CD8-positive, alpha-beta memory T cell (primary cell): Measurements from ENCODE around the gene POLR2C. TPM values are rescaled to one million over a fixed set of nuclear protein-coding genes. Genes with fewer than 3 reads are reported as not detected.
"Not testable (repeated sequence)": the region's sequence is repeated elsewhere in the genome, so short reads cannot be mapped to it uniquely, and the experiment has no call there.

ENCODE experiments used
- CTCF ChIA-PET: fragments of 350-600 bp; sonication (Branson Sonifier 250); formaldehyde crosslinking; loops from one replicate; lab custom pipeline; 2021; ENCODE audit warnings: antibody characterized with exemption; lab: Charles Lee
- POLR2A ChIA-PET: fragments of 350-600 bp; sonication (Branson Sonifier 250); formaldehyde crosslinking; loops from one replicate; lab custom pipeline; 2021; ENCODE audit warnings: antibody characterized with exemption; lab: Charles Lee
- DNase-seq, 5 donors: peaks; one replicate each; pipeline versions ENCODE4 v3.0.0 to v3.0.0-alpha.2; 2020 to 2022; ENCODE audit warnings: mixed read lengths in 1 of 5
- H3K27ac ChIP-seq: one replicate; pipeline ENCODE4 v1.7.0; 2013; ENCODE audit warnings: low read depth, mild to moderate bottlenecking, low read length, moderate library complexity
- H3K27me3 ChIP-seq: 2 replicates; pipeline ENCODE4 v1.7.0; 2013; ENCODE audit warnings: low read length, mild to moderate bottlenecking; ENCODE audit not compliant: insufficient read depth, poor library complexity, severe bottlenecking
- H3K36me3 ChIP-seq: 2 replicates; pipeline ENCODE4 v1.7.0; 2013; ENCODE audit warnings: mild to moderate bottlenecking, low read length, moderate library complexity; ENCODE audit not compliant: insufficient read depth
- H3K4me1 ChIP-seq: 2 replicates; pipeline ENCODE4 v1.7.0; 2013; ENCODE audit warnings: mild to moderate bottlenecking, low read length, moderate library complexity; ENCODE audit not compliant: insufficient read depth
- H3K4me3 ChIP-seq: 2 replicates; pipeline ENCODE4 v1.7.0; 2013; ENCODE audit warnings: mild to moderate bottlenecking, low read length
- H3K9me3 ChIP-seq: 2 replicates; pipeline ENCODE4 v1.7.0; 2013; ENCODE audit warnings: mild to moderate bottlenecking, low read length
- H3K27ac Mint-ChIP-seq, 8 donors: one replicate each; pipeline ENCODE4 v1.8.0; 2020 to 2021; ENCODE audit warnings: mixed read lengths in 8 of 8, mild to moderate bottlenecking in 6 of 8, inconsistent platforms in 3 of 8, moderate library complexity in 3 of 8
- H3K27me3 Mint-ChIP-seq, 2 donors: one replicate each; pipeline ENCODE4 v1.8.0; 2020 to 2021; ENCODE audit warnings: mixed read lengths in 2 of 2, mild to moderate bottlenecking in 1 of 2, moderate library complexity in 1 of 2
- H3K36me3 Mint-ChIP-seq, 3 donors: one replicate each; pipeline ENCODE4 v1.8.0; 2020 to 2021; ENCODE audit warnings: mixed read lengths in 3 of 3, inconsistent platforms in 1 of 3, mild to moderate bottlenecking in 1 of 3
- H3K4me1 Mint-ChIP-seq, 3 donors: one replicate each; pipeline ENCODE4 v1.8.0; 2020 to 2021; ENCODE audit warnings: mixed read lengths in 3 of 3, inconsistent platforms in 1 of 3, mild to moderate bottlenecking in 1 of 3
- H3K4me3 Mint-ChIP-seq, 7 donors: one replicate each; pipeline ENCODE4 v1.8.0; 2020 to 2021; ENCODE audit warnings: mixed read lengths in 7 of 7, mild to moderate bottlenecking in 6 of 7, moderate library complexity in 4 of 7, inconsistent platforms in 2 of 7
- H3K9me3 Mint-ChIP-seq, 5 donors: one replicate each; pipeline ENCODE4 v1.8.0; 2020 to 2022; ENCODE audit warnings: mixed read lengths in 5 of 5, mild to moderate bottlenecking in 3 of 5, moderate library complexity in 2 of 5, inconsistent platforms in 1 of 5
- polyA plus RNA-seq: library from polyadenylated mRNA; unstranded; fragments of 300-500 nt; fragmentation: Illumina TruSeq; gene quantifications from one replicate; pipeline ENCODE4 v1.2.3, GENCODE V29; 2021
- total RNA-seq, 2 experiments: library from RNA; stranded (reverse); gene quantifications; one replicate each; pipeline ENCODE4 v1.2.3, GENCODE V29; 2021

Gene POLR2C
- total and polyA plus RNA-seq, 3 experiments from 2014 or later: 36.1 to 95.0 (median 92.3) TPM

DNA sequence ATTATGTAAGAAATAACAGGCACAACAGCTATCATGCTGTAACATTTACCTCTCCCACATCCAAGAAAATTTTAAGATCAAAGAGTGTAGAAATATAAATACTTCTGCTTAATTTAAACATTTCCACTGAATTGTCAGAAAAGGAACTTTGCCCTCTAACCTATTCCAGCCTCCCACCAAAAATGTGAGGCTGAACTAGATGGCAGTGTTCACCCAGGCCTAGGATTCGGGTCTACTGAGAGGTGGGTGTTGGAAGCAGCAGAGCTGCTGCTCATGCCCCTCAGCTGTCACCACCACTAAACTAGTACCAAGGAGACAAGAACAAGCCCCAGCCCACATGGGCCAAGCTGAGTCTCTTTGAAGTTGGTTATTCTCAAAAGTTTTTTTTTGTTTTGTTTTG lies 26.6 kb upstream of the POLR2C start:
- H3K4me1 Mint-ChIP-seq: peaks cover 0 to 2% (median 0%) of the 10 kb centered on the region in 3 donors
- H3K4me3 ChIP-seq: no peak overlapping the region
- H3K9me3 ChIP-seq: no peaks in the 10 kb centered on the region
- ChIA-PET CTCF (no interaction called here), POLR2A (no interaction called here)
- H3K27me3 ChIP-seq: no peaks in the 10 kb centered on the region
- H3K27ac ChIP-seq: no peak overlapping the region
- peaks cover 32 to 91% (median 40%) of the 10 kb centered on the region in 3 donors for H3K36me3 Mint-ChIP-seq
- no peak overlapping the region for H3K27ac Mint-ChIP-seq
- DNase-seq: no peak
- no peaks in the 10 kb centered on the region for H3K27me3 Mint-ChIP-seq
- H3K9me3 Mint-ChIP-seq: peaks cover 9 to 13% (median 11%) of the 10 kb centered on the region in 5 donors
- no peak overlapping the region for H3K4me3 Mint-ChIP-seq
- H3K36me3 ChIP-seq: peaks cover 33% of the 10 kb centered on the region
- peaks cover 27% of the 10 kb centered on the region for H3K4me1 ChIP-seq

DNA sequence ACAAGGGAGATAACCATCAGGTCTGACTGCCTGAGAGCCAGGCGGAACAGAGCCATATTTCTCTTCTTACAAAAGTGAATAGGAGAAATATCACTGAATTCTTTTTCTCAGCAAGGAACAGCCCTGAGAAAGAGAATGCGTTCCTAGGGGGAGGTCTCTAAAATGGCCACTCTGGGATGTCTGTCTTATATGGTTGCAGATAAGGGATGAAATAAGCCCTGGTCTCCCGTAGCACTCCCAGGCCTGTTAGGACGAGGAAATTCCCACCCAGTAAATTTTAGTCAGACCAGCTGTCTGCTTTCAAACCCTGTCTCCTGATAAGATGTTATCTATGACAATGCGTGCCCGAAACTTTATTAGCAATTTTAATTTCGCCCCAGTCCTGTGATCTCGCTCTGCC lies 22.5 kb upstream of the POLR2C start:
- H3K27ac Mint-ChIP-seq: peak overlapping the region in 1 of 8 donors; percentile 74
- CTCF ChIA-PET: interaction anchor here (1.1 to 4.5 kb wide), 4 partner anchors 10 to 139 kb away, joined by 3 to 18 read pairs (median 6); no protein-coding TSS in a partner anchor
- H3K27ac ChIP-seq, H3K27me3 Mint-ChIP-seq, H3K4me1 ChIP-seq, POLR2A ChIA-PET, H3K9me3 ChIP-seq, H3K4me3 Mint-ChIP-seq, DNase-seq, H3K4me3 ChIP-seq, H3K27me3 ChIP-seq: not testable (repeated sequence)
- H3K36me3 Mint-ChIP-seq: peaks cover 31 to 66% (median 35%) of the 10 kb centered on the region in 3 donors
- H3K36me3 ChIP-seq: peaks cover 16% of the 10 kb centered on the region
- H3K4me1 Mint-ChIP-seq: peaks cover 6 to 15% (median 6%) of the 10 kb centered on the region in 3 donors
- peaks cover 10 to 14% (median 12%) of the 10 kb centered on the region in 5 donors for H3K9me3 Mint-ChIP-seq

GRCh38 chr16:57440551-57440950 lies 21.9 kb upstream of the POLR2C start:
- H3K4me3 ChIP-seq, DNase-seq, POLR2A ChIA-PET, H3K27ac ChIP-seq, H3K27me3 ChIP-seq, H3K4me1 ChIP-seq, H3K27me3 Mint-ChIP-seq, H3K9me3 ChIP-seq, H3K4me3 Mint-ChIP-seq, H3K27ac Mint-ChIP-seq: not testable (repeated sequence)
- peaks cover 31 to 60% (median 33%) of the 10 kb centered on the region in 3 donors for H3K36me3 Mint-ChIP-seq
- peaks cover 10 to 14% (median 12%) of the 10 kb centered on the region in 5 donors for H3K9me3 Mint-ChIP-seq
- H3K36me3 ChIP-seq: peaks cover 16% of the 10 kb centered on the region
- H3K4me1 Mint-ChIP-seq: peaks cover 6 to 19% (median 7%) of the 10 kb centered on the region in 3 donors
- CTCF ChIA-PET: interaction anchor here (2.0 to 4.5 kb wide), 2 partner anchors 20 to 23 kb away, joined by 5 to 18 read pairs; no protein-coding TSS in a partner anchor

- Mint-ChIP-seq H3K36me3 (peaks cover 14 to 33% (median 15%) of the 10 kb centered on the region in 3 donors), H3K4me1 (peaks cover 27 to 47% (median 35%) of the 10 kb centered on the region in 3 donors), H3K4me3 (peak overlapping the region in 2 of 7 donors; percentile 33 to 55), H3K27me3 (no peaks in the 10 kb centered on the region), H3K27ac (peak overlapping the region in 1 of 8 donors; percentile 79), H3K9me3 (peaks cover 9 to 12% (median 9%) of the 10 kb centered on the region in 5 donors)
- no peak overlapping the region for H3K27ac ChIP-seq
- peaks cover 11% of the 10 kb centered on the region for H3K36me3 ChIP-seq
- POLR2A ChIA-PET: no interaction called here
- no peak for DNase-seq
- H3K27me3 ChIP-seq: no peaks in the 10 kb centered on the region
- CTCF ChIA-PET: interaction anchor here (1.0 to 1.3 kb wide), 2 partner anchors 18 to 75 kb away, joined by 3 to 6 read pairs; partner anchors contain the start of gene POLR2C
- no peak overlapping the region for H3K4me3 ChIP-seq
- peaks cover 26% of the 10 kb centered on the region for H3K4me1 ChIP-seq
- H3K9me3 ChIP-seq: no peaks in the 10 kb centered on the region
Observed at GRCh38 chr16:57444711-57445110, 17.8 kb upstream of the POLR2C start.

DNA sequence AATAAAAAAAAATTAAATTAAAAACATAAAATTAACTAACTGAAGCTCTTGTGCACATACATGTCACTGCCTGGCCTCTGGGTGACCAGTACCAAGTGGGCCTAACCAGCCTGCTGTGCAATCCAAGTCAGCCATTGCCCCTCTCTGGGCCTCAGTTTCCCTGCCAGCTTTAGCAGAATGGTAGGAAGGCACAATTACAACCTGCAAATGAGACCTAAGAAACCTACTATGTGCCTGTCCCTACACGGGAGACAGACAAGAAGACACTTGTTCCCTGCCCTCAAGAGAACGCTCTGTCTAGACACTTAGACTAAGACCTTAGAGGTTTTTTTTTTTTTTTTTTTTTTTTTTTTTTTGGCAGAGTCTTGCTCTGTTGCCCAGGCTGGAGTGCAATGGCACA lies 17.0 kb upstream of the POLR2C start:
- DNase-seq: no peak
- Mint-ChIP-seq H3K36me3 (peaks cover 6 to 27% (median 7%) of the 10 kb centered on the region in 3 donors), H3K27me3 (no peaks in the 10 kb centered on the region), H3K4me3 (peak overlapping the region in 5 of 7 donors; percentile 37 to 97 (median 68)), H3K4me1 (peaks cover 28 to 49% (median 37%) of the 10 kb centered on the region in 3 donors), H3K9me3 (peaks cover under 1 to 4% (median 3%) of the 10 kb centered on the region in 5 donors), H3K27ac (peak overlapping the region in 1 of 8 donors; percentile 47)
- ChIA-PET CTCF (interaction anchor here (1.3 kb wide), 1 partner anchor 74 kb away, joined by 3 read pairs; no protein-coding TSS in a partner anchor), POLR2A (interaction anchor here (0.6 kb wide), 1 partner anchor 32 kb away, joined by 8 read pairs; no protein-coding TSS in a partner anchor)
- Histone ChIP-seq H3K27ac (no peak overlapping the region), H3K36me3 (peaks cover 6% of the 10 kb centered on the region), H3K9me3 (no peaks in the 10 kb centered on the region), H3K4me1 (peaks cover 26% of the 10 kb centered on the region), H3K4me3 (no peak overlapping the region), H3K27me3 (no peaks in the 10 kb centered on the region)

DNA sequence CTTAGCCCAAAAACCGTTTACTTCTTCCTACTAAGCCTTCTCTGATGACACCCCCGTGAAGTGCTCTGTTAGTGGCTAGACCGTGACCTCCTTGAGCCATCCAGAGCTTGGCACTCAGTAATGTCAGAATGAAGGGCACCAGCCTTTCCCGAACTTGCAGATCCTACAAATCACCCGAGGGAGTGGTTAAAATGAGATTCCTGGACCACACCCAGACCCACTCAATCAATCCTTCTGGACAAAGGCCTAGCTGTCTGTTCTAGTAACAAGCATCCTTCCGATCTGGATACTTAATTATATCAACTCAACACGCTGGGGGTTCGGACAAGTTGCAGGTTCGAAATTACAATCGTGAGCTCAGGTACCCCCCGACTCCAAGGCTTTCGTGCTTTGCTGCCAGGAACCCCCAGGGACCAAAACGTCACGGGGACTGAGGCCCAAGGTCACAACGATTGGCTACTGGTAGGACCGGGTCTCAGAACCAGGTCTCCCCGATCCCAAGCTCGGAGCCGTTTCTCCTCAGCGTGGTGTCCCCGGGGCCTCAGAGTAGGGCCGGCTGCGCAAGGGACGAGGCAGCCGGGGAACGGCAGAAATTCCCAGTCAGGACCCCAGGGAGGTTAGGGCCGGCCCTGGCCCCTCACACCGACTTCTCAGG lies 15.8 kb upstream of the POLR2C start:
- ChIA-PET POLR2A (interaction anchor here (0.8 to 2.6 kb wide), 7 partner anchors 14 to 515 kb away, joined by 3 to 22 read pairs (median 4); partner anchors contain the start of genes DOK4, HERPUD1, KATNB1 and POLR2C), CTCF (interaction anchor here (1.4 to 4.3 kb wide), 7 partner anchors 12 to 146 kb away, joined by 4 to 34 read pairs (median 5); partner anchors contain the start of gene POLR2C)
- peaks cover 26% of the 10 kb centered on the region for H3K4me1 ChIP-seq
- no peaks in the 10 kb centered on the region for H3K27me3 ChIP-seq
- H3K9me3 ChIP-seq: no peaks in the 10 kb centered on the region
- Mint-ChIP-seq H3K27ac (peak overlapping the region; percentile 78 to 95 (median 92)), H3K9me3 (no peaks in the 10 kb centered on the region), H3K4me1 (peaks cover 28 to 46% (median 37%) of the 10 kb centered on the region in 3 donors), H3K4me3 (peak overlapping the region; percentile 88 to 97 (median 90)), H3K36me3 (peaks cover 0 to 22% (median 2%) of the 10 kb centered on the region in 3 donors), H3K27me3 (no peaks in the 10 kb centered on the region)
- DNase-seq: peak in 2 of 5 donors; percentile 12 to 50
- H3K4me3 ChIP-seq: peak overlapping the region; percentile 93
- peak overlapping the region; percentile 88 for H3K27ac ChIP-seq
- H3K36me3 ChIP-seq: peaks cover 8% of the 10 kb centered on the region

DNA sequence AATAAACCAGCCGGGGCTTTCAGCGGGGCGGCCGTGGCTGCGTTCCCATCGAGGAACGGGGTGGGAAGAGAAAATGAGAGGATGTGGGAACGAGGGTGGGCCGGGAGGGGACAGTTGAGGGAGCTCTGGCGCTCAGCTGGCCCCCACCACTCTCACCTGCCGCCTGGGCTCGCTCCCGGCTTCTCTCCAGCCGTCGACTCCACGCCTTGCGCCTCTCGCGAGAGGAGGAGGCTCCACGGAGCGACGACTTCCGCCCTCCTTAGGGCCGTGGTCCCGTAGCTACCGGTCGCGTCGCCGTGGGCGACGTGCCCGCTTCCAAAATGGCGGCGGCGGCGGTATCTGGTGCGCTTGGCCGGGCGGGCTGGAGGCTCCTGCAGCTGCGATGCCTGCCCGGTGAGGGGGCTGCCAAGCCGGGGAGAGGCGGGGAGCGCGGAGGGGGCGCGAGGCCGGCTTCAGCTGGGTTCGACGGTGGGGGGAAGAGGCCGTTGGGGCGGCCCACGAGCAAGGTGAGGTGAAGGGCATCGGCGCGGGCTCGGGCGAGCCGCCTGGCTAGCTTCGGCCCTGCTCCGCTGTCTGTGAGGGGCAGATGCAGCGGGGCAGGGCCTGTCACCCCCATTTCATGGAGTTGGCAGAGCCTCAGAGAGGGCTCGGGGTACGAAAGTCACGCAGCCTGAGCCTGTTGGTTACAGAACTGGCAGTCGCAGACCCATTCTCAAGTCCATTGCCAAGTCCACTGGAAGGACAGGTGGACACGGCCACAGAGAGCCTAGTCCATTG lies 15.1 kb upstream of the POLR2C start, which contains the start of the genes CIAPIN1 and COQ9:
Gene CIAPIN1, minus strand, starts transcription at position 200 of the 777 bp plus-strand sequence. CDS start 6,457 bp downstream, outside the sequence.
Gene COQ9, plus strand, starts transcription at position 294 of the 777 bp plus-strand sequence. Its CDS starts 27 bp downstream, at position 321.
- peak within 1 kb of the TSS; percentile 93 for H3K4me3 ChIP-seq
- Mint-ChIP-seq H3K27ac (peak within 1 kb of the TSS; percentile 81 to 97 (median 92)), H3K36me3 (peaks cover 0 to 28% (median 2%) of the 10 kb centered on the region in 3 donors), H3K4me3 (peak within 1 kb of the TSS; percentile 88 to 97 (median 90)), H3K4me1 (peaks cover 28 to 46% (median 37%) of the 10 kb centered on the region in 3 donors), H3K9me3 (no peaks in the 10 kb centered on the region), H3K27me3 (no peaks in the 10 kb centered on the region)
- H3K27me3 ChIP-seq: no peaks in the 10 kb centered on the region
- no peaks in the 10 kb centered on the region for H3K9me3 ChIP-seq
- ChIA-PET CTCF (interaction anchor here (0.8 to 4.3 kb wide), 8 partner anchors 11 to 147 kb away, joined by 3 to 34 read pairs (median 5); partner anchors contain the start of gene POLR2C), POLR2A (interaction anchor here (0.8 to 2.6 kb wide), 8 partner anchors 14 to 515 kb away, joined by 3 to 22 read pairs (median 4); partner anchors contain the start of genes DOK4, HERPUD1, KATNB1 and POLR2C)
- peak within 1 kb of the TSS; percentile 88 for H3K27ac ChIP-seq
- peaks cover 13% of the 10 kb centered on the region for H3K36me3 ChIP-seq
- peak; percentile 88 to 96 (median 90) for DNase-seq
- H3K4me1 ChIP-seq: peaks cover 26% of the 10 kb centered on the region
